Endodermal cell (in vitro differentiated cells): ENCODE results near the gene FADS2. TPM values are rescaled to one million over a fixed set of nuclear protein-coding genes. Genes with fewer than 3 reads are reported as not detected.

Source experiments
- DNase-seq: peaks from one replicate; pipeline ENCODE4 v3.0.0-alpha.2; 2017
- H3K27ac ChIP-seq: 2 replicates; pipeline ENCODE4 v1.5.1; 2013; ENCODE audit warnings: mild to moderate bottlenecking, low read depth, low read length, moderate library complexity
- H3K27me3 ChIP-seq: 2 replicates; pipeline ENCODE4 v1.6.1; 2013; ENCODE audit warnings: mild to moderate bottlenecking, low read length, moderate library complexity; ENCODE audit not compliant: insufficient read depth, control insufficient read depth, poor library complexity, severe bottlenecking
- H3K36me3 ChIP-seq: 2 replicates; pipeline ENCODE4 v1.7.0; 2013; ENCODE audit warnings: mild to moderate bottlenecking, low read length, moderate library complexity; ENCODE audit not compliant: control insufficient read depth, insufficient read depth
- H3K4me1 ChIP-seq: one replicate; pipeline ENCODE4 v1.7.0; 2013; ENCODE audit warnings: low read length; ENCODE audit not compliant: control insufficient read depth, insufficient read depth
- H3K4me3 ChIP-seq: 2 replicates; pipeline ENCODE4 v1.5.1; 2013; ENCODE audit warnings: mild to moderate bottlenecking, low read length, moderate library complexity
- H3K9ac ChIP-seq: 2 replicates; pipeline ENCODE4 v1.6.1; 2013; ENCODE audit warnings: mild to moderate bottlenecking, low read length, moderate library complexity; ENCODE audit not compliant: poor library complexity, severe bottlenecking; ENCODE audit errors: extremely low read depth
- H3K9me3 ChIP-seq: 2 replicates; pipeline ENCODE4 v1.6.1; 2013; ENCODE audit warnings: mild to moderate bottlenecking, low read length, moderate library complexity; ENCODE audit not compliant: control insufficient read depth
- H3K27ac Mint-ChIP-seq: 2 replicates; pipeline ENCODE4 v1.8.0; 2020; ENCODE audit warnings: mixed read lengths
- H3K27me3 Mint-ChIP-seq: 2 replicates; pipeline ENCODE4 v1.8.0; 2021; ENCODE audit warnings: mild to moderate bottlenecking, mixed read lengths; ENCODE audit not compliant: insufficient read depth
- H3K36me3 Mint-ChIP-seq: 2 replicates; pipeline ENCODE4 v1.8.0; 2020; ENCODE audit warnings: low read depth, mixed read lengths
- H3K4me1 Mint-ChIP-seq: 2 replicates; pipeline ENCODE4 v1.8.0; 2020; ENCODE audit warnings: mixed read lengths
- H3K4me3 Mint-ChIP-seq: 2 replicates; pipeline ENCODE4 v1.8.0; 2020; ENCODE audit warnings: mild to moderate bottlenecking, moderate library complexity, mixed read lengths
- H3K9me3 Mint-ChIP-seq: 2 replicates; pipeline ENCODE4 v1.8.0; 2020; ENCODE audit warnings: mild to moderate bottlenecking, mixed read lengths
- CTCF ChIP-seq: fragments of 200-600 bp; sonication (generic); conservative IDR thresholded peaks from 2 replicates; pipeline ENCODE4 v1.5.0; 2021; ENCODE audit warnings: antibody characterized with exemption, mild to moderate bottlenecking
- WGBS, 2 experiments: methylation state at CpG; one replicate each; pipeline versions ENCODE4 v1.1.5 to v1.1.7; 2013; ENCODE audit warnings: missing lambda C conversion rate in 2 of 2, mixed read lengths in 1 of 2; ENCODE audit not compliant: insufficient coverage in 1 of 2, insufficient read length in 1 of 2; 5-methylcytosine and 5-hydroxymethylcytosine counted together
- total RNA-seq, 2 donors: library from RNA; stranded (reverse); fragmentation: NEBNext Ultra II Directional in 1 of 2; extraction: Animal tissue kit (Norgen Biotek cat#: 25700) in 1 of 2; gene quantifications; 2 replicates in 1 of 2; 3 replicates in 1 of 2; pipeline ENCODE4 v1.2.1, GENCODE V29; 2021

FADS2 gene
- total RNA-seq, 2 donors from 2014 or later, result 344 to 381 TPM

- peaks cover 2% of the 10 kb centered on the region for H3K36me3 Mint-ChIP-seq
- H3K9me3 ChIP-seq, result no peaks in the 10 kb centered on the region
- H3K9me3 Mint-ChIP-seq, result no peaks in the 10 kb centered on the region
- H3K27me3 ChIP-seq, result no peaks in the 10 kb centered on the region
- 91 to 93% methylated on average over 10 to 17 of the region's 17 CpGs for WGBS, 2 experiments
- peaks cover 4% of the 10 kb centered on the region for H3K4me1 Mint-ChIP-seq
- no peak overlapping the region for H3K27ac ChIP-seq
- peaks cover 6% of the 10 kb centered on the region for H3K4me1 ChIP-seq
- H3K27me3 Mint-ChIP-seq, result peaks cover 8% of the 10 kb centered on the region
- TF ChIP-seq CTCF, result no peak
- H3K9ac ChIP-seq, result no peak overlapping the region
- no peak overlapping the region for H3K4me3 Mint-ChIP-seq
- no peak overlapping the region for H3K4me3 ChIP-seq
- H3K27ac Mint-ChIP-seq, result no peak overlapping the region
- peak; percentile 31 for DNase-seq
- H3K36me3 ChIP-seq, result no peaks in the 10 kb centered on the region
Observed at GRCh38 chr11:61911701-61912529, 83.8 kb downstream of the FADS2 start.

GRCh38 chr11:61912530-61912898, 84.4 kb downstream of the FADS2 start:
- Mint-ChIP-seq H3K36me3 (peaks cover under 1% of the 10 kb centered on the region), H3K4me1 (peaks cover 4% of the 10 kb centered on the region), H3K27ac (no peak overlapping the region), H3K9me3 (no peaks in the 10 kb centered on the region), H3K4me3 (no peak overlapping the region), H3K27me3 (peaks cover 8% of the 10 kb centered on the region)
- Histone ChIP-seq H3K4me3 (no peak overlapping the region), H3K27me3 (no peaks in the 10 kb centered on the region), H3K4me1 (peaks cover 6% of the 10 kb centered on the region), H3K9me3 (no peaks in the 10 kb centered on the region), H3K27ac (no peak overlapping the region), H3K36me3 (no peaks in the 10 kb centered on the region), H3K9ac (no peak overlapping the region)
- WGBS, 2 experiments, result 92% methylated on average over 6 of the region's 6 CpGs
- no peak for TF ChIP-seq CTCF
- DNase-seq, result peak; percentile 31

- peaks cover 10% of the 10 kb centered on the region for H3K4me1 Mint-ChIP-seq
- H3K36me3 ChIP-seq, result no peaks in the 10 kb centered on the region
- no peak overlapping the region for H3K27ac ChIP-seq
Observed at GRCh38 chr11:61912991-61913698, 85.0 kb downstream of the FADS2 start.

More at GRCh38 chr11:61912991-61913698, 85.0 kb downstream of the FADS2 start:
- H3K9me3 ChIP-seq, result no peaks in the 10 kb centered on the region
- H3K27me3 ChIP-seq, result peaks cover 6% of the 10 kb centered on the region
- no peak overlapping the region for H3K4me3 Mint-ChIP-seq
- H3K27ac Mint-ChIP-seq, result no peak overlapping the region
- no peak for TF ChIP-seq CTCF
- WGBS, 2 experiments, result 91 to 92% methylated on average over 16 to 18 of the region's 18 CpGs
- H3K9me3 Mint-ChIP-seq, result no peaks in the 10 kb centered on the region
- no peak overlapping the region for H3K4me3 ChIP-seq
- H3K36me3 Mint-ChIP-seq, result no peaks in the 10 kb centered on the region
- H3K27me3 Mint-ChIP-seq, result peaks cover 14% of the 10 kb centered on the region
- peak; percentile 44 for DNase-seq
- peaks cover 6% of the 10 kb centered on the region for H3K4me1 ChIP-seq
- H3K9ac ChIP-seq, result no peak overlapping the region
